Measurements from ENCODE around the gene ELAC1.
A peak's percentile ranks its signal among the peaks of the same experiment; 100 is the strongest.
"Not testable (repeated sequence)": the region's sequence is repeated elsewhere in the genome, so short reads cannot be mapped to it uniquely, and the experiment has no call there.

ELAC1 gene

DNA sequence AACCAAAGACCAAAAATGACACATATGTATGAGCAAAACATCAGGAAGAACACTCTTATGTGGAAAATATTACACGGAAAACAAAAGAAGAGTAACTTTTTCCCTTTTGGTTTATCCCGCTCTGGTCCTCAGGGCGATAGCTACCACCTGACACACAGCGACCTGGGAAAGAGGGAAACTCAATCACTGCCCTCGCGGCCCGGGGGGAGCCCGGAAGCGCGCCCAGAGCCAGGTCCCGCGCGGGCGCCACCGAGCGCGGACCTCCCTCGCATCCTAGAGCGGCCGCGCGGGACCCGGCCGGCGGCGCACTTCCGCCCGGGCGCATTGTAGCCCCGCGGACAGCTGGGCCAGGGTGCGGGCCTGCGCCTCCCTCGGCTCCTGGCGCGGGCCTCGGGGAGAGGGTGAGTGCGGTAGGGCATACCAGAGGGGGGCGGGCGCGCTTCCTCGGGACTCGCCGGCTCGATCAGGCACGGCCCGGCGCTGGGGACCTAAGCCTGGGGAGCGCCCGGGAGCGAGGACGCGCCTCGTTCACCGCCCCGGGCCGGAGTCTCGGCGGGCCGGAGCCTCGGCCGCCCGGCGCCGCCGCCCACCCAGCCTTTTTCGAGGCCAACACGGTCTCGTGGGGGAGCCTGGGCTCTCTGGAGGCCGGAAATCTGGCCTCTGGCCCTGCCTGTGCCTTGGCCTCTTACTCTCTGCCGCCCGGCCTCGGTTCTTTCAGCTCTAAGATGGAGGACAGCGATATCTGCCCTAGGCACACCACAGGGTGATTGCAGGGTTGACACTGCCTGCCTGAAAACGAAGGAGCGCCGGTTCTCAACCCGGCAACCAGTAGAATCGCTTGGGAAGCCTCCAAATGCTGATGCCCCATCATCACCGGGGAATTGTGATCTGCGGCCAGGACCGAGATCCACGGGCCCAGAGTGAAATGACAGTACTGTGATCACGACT is at the start of gene ELAC1:
ELAC1 (plus strand) TSS at position 327 of the 948 bp plus-strand sequence. CDS start 6,365 bp downstream, outside the sequence.
- DNase-seq (ENCODE audit: low read depth in 2 of 2) = peak; percentile 49 to 52

DNA sequence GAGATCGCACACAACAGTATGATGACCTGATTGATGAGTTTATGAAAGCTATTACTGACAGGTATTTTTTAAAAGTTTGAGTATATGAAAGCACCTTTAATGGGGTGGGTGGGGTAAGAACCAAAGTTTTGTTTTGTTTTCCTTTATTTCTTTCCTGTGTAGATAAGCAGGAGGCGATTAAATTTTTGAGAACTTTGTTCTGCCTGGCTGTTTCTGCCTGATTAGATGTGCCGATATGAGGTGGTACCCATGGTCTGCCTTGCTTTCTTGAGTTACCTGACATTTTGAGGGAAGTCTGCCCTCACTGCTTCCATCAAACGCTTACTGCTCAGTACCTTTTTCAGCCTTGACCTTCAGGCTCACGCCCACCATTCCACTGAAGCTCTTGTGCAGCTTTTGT is 49.7 kb upstream of the ELAC1 start:
- no peak for DNase-seq (ENCODE audit: low read depth in 2 of 2)

DNA sequence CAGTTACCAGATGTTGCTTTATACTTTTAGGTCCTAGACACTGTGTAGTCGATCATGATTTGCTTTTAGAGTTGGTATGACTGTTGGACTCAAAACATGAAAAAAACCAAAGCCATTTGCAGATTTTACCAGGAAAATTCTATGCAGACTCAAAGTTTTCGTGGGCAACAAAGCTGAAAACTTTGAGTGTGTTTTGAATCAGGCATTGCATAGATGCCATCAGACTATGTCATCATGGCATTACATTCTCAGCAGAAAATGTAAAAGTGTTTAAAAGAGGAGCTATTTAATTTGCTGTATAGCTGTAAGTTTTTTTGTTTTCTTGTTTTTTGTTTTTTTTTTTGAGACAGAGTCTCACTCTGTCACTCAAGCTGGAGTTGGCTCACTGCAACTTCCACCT is 43.5 kb upstream of the ELAC1 start:
- no peak for DNase-seq (ENCODE audit: low read depth in 2 of 2)

- no peak for DNase-seq (ENCODE audit: low read depth in 2 of 2)
Measured at GRCh38 chr18:50926521-50926920, 41.3 kb upstream of the ELAC1 start.

DNA sequence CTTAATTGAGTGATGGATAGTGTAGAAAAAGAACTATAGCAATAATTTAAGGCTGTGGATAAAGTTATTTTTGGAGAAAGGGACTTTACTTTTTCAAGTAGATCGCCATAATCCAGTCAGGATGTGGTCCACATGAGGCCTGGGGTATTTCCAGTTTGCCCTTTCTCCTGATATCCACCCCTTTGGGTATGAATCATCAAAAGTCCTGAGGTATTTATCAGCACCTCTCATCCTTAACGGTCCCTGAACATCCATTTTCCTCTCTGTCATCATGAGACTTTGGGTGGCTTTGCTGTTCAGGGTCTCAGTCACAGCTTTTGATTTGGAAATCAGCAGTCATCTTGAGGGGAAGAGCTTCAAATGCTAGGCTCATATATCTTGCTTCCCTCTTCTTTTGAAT is 39.3 kb upstream of the ELAC1 start:
- no peak for DNase-seq (ENCODE audit: low read depth in 2 of 2)

DNA sequence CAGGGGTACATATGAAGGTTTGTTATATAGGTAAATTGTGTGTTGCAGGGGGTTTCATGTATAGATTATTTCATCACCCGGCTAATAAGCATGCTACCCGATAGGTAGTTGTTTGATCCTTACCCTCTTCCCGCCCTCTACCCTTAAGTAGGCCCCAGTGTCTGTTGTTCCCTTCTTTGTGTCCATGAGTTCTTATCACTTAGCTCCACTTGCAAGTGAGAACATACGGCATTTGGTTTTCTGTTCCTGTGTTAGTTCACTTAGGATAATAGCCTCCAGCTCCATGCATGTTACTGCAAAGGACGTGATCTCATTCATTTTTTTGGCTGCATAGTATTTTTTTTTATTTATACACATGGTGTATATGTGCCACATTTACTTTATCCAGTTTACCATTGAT is 34.2 kb upstream of the ELAC1 start:
- DNase-seq (ENCODE audit: low read depth in 2 of 2) = no peak

DNA sequence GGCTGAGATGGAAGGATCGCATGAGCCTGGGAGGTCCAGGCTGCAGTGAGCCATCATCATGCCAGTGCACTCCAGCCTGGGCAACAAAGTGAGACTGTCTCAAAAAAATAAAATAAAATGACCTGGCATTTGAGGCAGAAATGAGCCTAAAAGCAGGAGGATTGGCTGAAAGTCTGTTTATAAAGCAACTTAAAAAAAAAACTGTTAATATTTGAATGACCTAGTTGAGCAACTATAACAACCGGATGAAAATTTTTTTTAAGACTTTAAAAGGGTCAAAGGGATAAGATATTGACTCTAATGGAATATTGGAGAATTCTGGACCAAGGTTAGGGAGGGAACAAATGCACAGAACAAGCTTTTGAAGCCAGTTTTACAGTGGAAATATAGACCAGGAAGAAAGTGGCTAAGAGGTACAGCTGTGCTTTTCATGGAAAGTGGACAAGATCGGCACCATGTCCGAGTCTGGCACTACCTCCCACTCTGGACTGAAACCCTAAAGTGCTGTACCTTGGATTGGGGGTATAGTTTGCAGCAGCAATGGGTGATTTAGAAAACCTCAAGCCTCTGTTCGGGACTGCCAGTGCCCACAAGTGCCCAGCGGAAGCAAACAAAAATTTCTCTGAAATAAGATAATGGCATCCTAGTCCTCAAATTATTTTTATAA is 33.2 kb upstream of the ELAC1 start:
- no peak for DNase-seq (ENCODE audit: low read depth in 2 of 2)

- DNase-seq (ENCODE audit: low read depth in 2 of 2) = no peak
Measured at GRCh38 chr18:50935493-50936191, 32.2 kb upstream of the ELAC1 start.

GRCh38 chr18:50937183-50937582 is 30.7 kb upstream of the ELAC1 start:
- no peak for DNase-seq (ENCODE audit: low read depth in 2 of 2)

- no peak for DNase-seq (ENCODE audit: low read depth in 2 of 2)
Measured at GRCh38 chr18:50938912-50939311, 28.9 kb upstream of the ELAC1 start.

- DNase-seq (ENCODE audit: low read depth in 2 of 2) = no peak
Measured at GRCh38 chr18:50944245-50944932, 23.5 kb upstream of the ELAC1 start.

- not testable (repeated sequence) for DNase-seq (ENCODE audit: low read depth in 2 of 2)
Measured at GRCh38 chr18:50945918-50946317, 21.9 kb upstream of the ELAC1 start.

- no peak for DNase-seq (ENCODE audit: low read depth in 2 of 2)
Measured at GRCh38 chr18:50947899-50948298, 19.9 kb upstream of the ELAC1 start.

GRCh38 chr18:50949185-50949584 is 18.7 kb upstream of the ELAC1 start:
- DNase-seq (ENCODE audit: low read depth in 2 of 2) = no peak

- DNase-seq (ENCODE audit: low read depth in 2 of 2) = no peak
Measured at GRCh38 chr18:50950626-50951025, 17.2 kb upstream of the ELAC1 start.

DNA sequence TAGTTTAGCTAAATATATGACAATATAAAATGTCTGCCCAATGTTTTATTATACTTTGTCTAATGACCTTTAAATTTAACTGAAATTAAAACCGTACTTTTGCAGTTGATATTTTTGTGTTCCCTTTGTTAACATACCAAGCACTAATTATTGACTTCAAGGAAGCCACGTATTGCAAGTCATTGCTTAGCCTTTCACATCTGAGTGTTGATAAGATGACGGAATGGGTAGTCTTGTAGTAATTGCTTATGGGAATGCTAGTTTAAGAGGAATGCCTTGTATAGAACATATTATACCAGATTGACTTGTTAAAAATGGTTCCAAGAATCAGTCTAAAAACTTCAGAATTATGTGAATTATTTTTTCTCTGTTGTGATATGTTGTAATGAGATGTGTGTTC is 14.0 kb upstream of the ELAC1 start:
- DNase-seq (ENCODE audit: low read depth in 2 of 2) = no peak

DNA sequence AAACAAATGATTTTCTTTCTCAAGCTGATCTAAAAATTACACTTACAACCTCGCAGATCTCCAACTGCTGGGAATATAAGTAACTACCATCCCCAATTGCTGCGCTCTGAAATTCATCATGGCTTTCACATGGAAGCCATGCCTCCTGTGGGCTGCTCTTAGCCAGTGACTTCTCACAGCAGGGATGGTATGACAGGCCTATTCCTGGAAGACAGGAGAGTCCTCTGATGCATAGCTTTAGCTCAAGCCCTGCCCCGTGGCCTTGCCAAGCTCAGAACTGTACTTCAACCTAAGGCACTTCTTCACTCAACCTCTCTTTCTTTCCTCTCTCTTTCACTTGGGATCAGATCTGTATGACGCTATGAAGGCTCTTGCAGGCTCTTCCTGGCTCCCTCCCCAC is 12.6 kb upstream of the ELAC1 start:
- no peak for DNase-seq (ENCODE audit: low read depth in 2 of 2)

DNA sequence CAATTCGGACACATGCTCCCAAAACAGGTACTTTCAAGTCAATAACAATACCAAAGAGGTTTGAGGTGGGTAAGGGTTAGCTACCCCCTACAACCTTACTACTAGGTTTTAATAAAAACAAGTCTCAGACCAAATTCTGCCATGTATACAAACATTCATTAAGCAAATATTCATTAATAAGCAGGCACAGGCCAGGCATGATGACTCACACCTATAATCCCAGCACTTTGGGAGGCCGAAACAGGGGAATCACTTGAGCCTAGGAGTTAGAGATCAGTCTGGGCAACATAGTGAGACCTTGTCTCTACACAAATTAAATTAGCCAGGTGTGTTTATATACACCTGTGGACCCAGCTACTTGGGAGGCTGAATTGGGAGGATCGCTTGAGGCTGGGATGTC is 11.7 kb upstream of the ELAC1 start:
- no peak for DNase-seq (ENCODE audit: low read depth in 2 of 2)

DNA sequence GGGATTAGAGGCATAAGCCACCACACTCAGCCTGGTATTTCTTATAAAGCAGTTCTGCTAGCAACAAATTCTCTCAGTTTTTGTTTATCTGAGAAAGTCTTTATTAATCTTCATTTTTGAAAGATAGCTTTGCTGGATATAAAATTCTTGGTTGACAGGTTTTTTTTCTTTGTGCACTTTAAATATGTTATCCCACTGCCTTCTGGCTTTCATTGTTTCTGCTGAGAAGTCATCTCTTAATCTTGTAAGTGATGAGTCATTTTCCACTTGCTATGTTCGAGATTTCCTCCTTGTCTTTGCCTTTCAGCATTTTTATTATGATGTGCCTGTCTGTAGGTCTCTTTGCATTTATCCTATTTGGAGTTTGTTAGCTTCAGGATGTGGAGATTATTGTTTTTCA is 5.9 kb upstream of the ELAC1 start:
- DNase-seq (ENCODE audit: low read depth in 2 of 2) = no peak

DNA sequence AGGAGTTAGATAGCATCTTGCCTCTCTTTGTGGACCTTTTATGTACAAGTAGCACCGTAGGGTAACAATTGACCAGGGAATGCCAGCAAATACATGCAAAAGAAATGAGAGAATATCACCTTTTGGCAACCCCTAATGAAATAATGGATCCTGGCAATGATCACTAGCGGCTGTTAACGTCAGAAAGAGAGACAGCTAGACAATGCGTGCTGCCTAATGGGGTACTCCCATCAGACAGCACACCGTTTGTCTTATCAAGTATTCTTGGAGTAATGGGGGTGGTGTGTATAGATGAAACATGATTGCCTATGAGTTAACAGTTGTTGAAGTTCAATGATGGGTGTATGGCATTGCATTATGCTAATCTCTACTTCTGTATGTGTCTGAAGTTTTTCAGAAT is 1.6 kb downstream of the ELAC1 start:
- no peak for DNase-seq (ENCODE audit: low read depth in 2 of 2)

GRCh38 chr18:50970006-50970405 is 2.2 kb downstream of the ELAC1 start:
- DNase-seq (ENCODE audit: low read depth in 2 of 2) = no peak

DNA sequence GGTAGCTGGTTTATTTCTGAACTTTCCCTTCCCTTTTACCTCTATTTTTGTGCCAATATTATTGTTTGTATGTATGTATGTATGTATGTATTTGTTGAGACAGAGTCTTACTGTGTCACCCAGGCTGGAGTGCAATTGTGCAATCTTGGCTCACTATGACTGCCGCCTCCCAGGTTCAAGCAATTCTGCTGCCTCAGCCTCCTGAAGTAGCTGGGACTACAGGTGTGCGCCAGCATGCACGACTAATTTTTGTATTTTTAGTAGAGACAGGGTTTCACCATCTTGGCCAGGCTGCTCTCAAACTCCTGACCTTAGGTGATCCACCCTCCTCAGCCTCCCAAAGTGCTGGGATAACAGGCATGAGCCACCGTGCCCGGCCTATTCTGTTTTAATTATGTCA is 4.6 kb downstream of the ELAC1 start:
- DNase-seq (ENCODE audit: low read depth in 2 of 2) = not testable (repeated sequence)
